ENCODE results near the gene ZSWIM5. TPM values are rescaled to one million over a fixed set of nuclear protein-coding genes. Genes with fewer than 3 reads are reported as not detected.

Gene ZSWIM5
- total RNA-seq, 1 experiment from 2014 or later, result 0.40 TPM

DNA sequence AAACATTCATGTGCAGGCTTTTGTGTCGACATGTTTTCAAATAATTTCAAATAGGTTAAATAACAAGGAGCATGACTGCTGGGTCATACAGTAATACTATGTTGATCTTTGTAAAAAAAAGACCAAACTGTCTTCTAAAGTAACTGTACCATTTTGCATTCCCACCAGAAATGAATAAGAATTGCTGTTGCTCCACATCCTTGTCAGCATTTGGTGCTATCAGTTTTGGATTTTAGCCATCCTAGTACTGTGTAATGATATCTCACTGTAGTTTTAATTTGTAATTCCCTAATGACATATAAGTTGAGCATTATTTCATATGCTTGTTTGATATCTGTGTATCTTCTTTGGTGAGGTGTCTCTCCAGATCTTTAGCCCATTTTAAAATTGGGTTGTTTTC is 182.7 kb downstream of the ZSWIM5 start:
- CTCF ChIA-PET, result no interaction called here
- H3K9me3 Mint-ChIP-seq (ENCODE audit: low read depth, unreplicated experiment), result no peaks in the 10 kb centered on the region
- no peaks in the 10 kb centered on the region for H3K36me3 Mint-ChIP-seq (ENCODE audit: insufficient read depth, unreplicated experiment)
- no peak overlapping the region for H3K4me3 Mint-ChIP-seq (ENCODE audit: low read depth, unreplicated experiment)
- H3K4me1 Mint-ChIP-seq (ENCODE audit: low read depth, unreplicated experiment), result no peaks in the 10 kb centered on the region
- TF ChIP-seq, protein P1, sequence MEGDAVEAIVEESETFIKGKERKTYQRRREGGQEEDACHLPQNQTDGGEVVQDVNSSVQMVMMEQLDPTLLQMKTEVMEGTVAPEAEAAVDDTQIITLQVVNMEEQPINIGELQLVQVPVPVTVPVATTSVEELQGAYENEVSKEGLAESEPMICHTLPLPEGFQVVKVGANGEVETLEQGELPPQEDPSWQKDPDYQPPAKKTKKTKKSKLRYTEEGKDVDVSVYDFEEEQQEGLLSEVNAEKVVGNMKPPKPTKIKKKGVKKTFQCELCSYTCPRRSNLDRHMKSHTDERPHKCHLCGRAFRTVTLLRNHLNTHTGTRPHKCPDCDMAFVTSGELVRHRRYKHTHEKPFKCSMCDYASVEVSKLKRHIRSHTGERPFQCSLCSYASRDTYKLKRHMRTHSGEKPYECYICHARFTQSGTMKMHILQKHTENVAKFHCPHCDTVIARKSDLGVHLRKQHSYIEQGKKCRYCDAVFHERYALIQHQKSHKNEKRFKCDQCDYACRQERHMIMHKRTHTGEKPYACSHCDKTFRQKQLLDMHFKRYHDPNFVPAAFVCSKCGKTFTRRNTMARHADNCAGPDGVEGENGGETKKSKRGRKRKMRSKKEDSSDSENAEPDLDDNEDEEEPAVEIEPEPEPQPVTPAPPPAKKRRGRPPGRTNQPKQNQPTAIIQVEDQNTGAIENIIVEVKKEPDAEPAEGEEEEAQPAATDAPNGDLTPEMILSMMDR (IDR thresholded peaks at IDR 0.05; ENCODE audit: unreplicated experiment), result no peak
- no peak overlapping the region for H3K27ac Mint-ChIP-seq (ENCODE audit: unreplicated experiment)
- intact Hi-C loops (cut with micrococcal nuclease; ENCODE audit: unreplicated experiment), result no loop called here
- no TSS peak for BruUV-seq (replicated peaks)
- H3K27me3 Mint-ChIP-seq (ENCODE audit: unreplicated experiment), result peaks cover 4% of the 10 kb centered on the region
- DNase-seq, result no peak

GRCh38 chr1:45018599-45019230 is 187.7 kb downstream of the ZSWIM5 start:
- no peak overlapping the region for H3K27ac Mint-ChIP-seq (ENCODE audit: unreplicated experiment)

DNA sequence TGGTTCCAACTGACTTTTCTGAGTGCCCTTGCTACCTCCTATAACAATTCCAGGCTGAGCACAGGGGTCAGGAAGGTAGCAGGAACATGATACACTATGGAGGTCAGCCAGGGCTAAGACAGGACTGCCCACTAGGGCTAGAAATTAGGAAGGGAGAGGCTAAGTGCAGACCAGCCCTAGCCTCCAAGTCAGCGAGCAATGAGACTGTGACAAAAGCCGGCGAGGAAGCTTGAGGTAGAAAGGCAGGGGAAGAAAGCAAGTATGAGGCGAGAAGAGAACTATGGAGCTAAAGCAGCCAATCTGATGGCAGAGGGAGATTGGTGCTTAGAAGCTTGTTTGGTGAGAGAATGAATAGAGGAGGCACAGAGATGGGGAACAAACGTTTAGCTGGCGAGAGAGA is 189.6 kb downstream of the ZSWIM5 start:
- TF ChIP-seq, protein P1 (IDR thresholded peaks at IDR 0.05; ENCODE audit: unreplicated experiment), result no peak
- no peak overlapping the region for H3K4me3 Mint-ChIP-seq (ENCODE audit: low read depth, unreplicated experiment)
- no peaks in the 10 kb centered on the region for H3K9me3 Mint-ChIP-seq (ENCODE audit: low read depth, unreplicated experiment)
- no peak for DNase-seq
- BruUV-seq (replicated peaks), result no TSS peak
- H3K36me3 Mint-ChIP-seq (ENCODE audit: insufficient read depth, unreplicated experiment), result peaks cover 9% of the 10 kb centered on the region
- H3K27me3 Mint-ChIP-seq (ENCODE audit: unreplicated experiment), result no peaks in the 10 kb centered on the region
- H3K27ac Mint-ChIP-seq (ENCODE audit: unreplicated experiment), result no peak overlapping the region
- CTCF ChIA-PET, result interaction anchor here (0.6 to 1.0 kb wide), 2 partner anchors 287 kb away, joined by 4 to 6 read pairs; no protein-coding TSS in a partner anchor
- intact Hi-C loops (cut with micrococcal nuclease; ENCODE audit: unreplicated experiment), result no loop called here
- H3K4me1 Mint-ChIP-seq (ENCODE audit: low read depth, unreplicated experiment), result peaks cover 1% of the 10 kb centered on the region

More at GRCh38 chr1:45018599-45019230, 187.7 kb downstream of the ZSWIM5 start:
- Mint-ChIP-seq H3K4me1 (ENCODE audit: low read depth, unreplicated experiment) (no peaks in the 10 kb centered on the region), H3K9me3 (ENCODE audit: low read depth, unreplicated experiment) (no peaks in the 10 kb centered on the region), H3K4me3 (ENCODE audit: low read depth, unreplicated experiment) (no peak overlapping the region), H3K36me3 (ENCODE audit: insufficient read depth, unreplicated experiment) (no peaks in the 10 kb centered on the region), H3K27me3 (ENCODE audit: unreplicated experiment) (no peaks in the 10 kb centered on the region)
- CTCF ChIA-PET, result interaction anchor here (0.6 to 2.0 kb wide), 9 partner anchors 27 to 498 kb away, joined by 3 to 23 read pairs (median 4); partner anchors contain the start of gene MMACHC
- intact Hi-C loops (cut with micrococcal nuclease; ENCODE audit: unreplicated experiment), result loop anchor here (1.0 kb wide), 1 partner anchor 282 kb away; no protein-coding TSS in a partner anchor
- TF ChIP-seq, protein P1 (IDR thresholded peaks at IDR 0.05; ENCODE audit: unreplicated experiment), result peak; percentile 82
- no TSS peak for BruUV-seq (replicated peaks)
- DNase-seq, result peak; percentile 74

DNA sequence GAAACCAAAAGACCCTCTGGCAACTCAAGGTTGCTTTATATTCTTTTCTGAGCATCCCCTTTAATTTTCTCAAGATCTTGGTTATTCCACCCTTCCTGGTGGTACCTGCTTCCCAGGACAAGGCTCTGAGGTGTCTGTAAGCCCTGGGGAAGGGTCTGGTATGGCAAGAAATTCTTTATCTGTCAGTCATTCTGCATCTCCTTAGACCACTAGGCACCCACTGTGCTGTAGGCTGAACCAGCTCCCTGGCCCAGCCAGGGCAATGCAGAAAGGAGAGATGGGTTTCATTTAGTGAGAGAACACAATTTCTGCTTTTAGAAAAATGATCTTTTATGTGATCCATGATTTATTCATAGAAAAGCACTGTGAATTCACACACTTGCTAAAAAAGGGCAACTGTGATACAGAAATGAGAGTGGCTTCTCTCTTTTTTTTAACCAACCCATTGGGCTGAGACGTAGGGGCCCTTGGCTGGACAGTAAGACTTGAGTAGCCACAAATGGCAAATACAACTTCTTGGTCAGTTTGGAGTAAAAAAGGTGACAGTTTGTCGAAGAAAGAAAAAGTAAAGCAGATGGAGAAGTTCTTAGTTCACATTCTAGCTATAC is 190.2 kb downstream of the ZSWIM5 start:
- CTCF ChIA-PET, result interaction anchor here (1.0 kb wide), 1 partner anchor 287 kb away, joined by 6 read pairs; no protein-coding TSS in a partner anchor
- no TSS peak for BruUV-seq (replicated peaks)
- intact Hi-C loops (cut with micrococcal nuclease; ENCODE audit: unreplicated experiment), result no loop called here
- Mint-ChIP-seq H3K9me3 (ENCODE audit: low read depth, unreplicated experiment) (no peaks in the 10 kb centered on the region), H3K36me3 (ENCODE audit: insufficient read depth, unreplicated experiment) (peaks cover 15% of the 10 kb centered on the region), H3K4me1 (ENCODE audit: low read depth, unreplicated experiment) (peaks cover 7% of the 10 kb centered on the region), H3K4me3 (ENCODE audit: low read depth, unreplicated experiment) (no peak overlapping the region), H3K27me3 (ENCODE audit: unreplicated experiment) (no peaks in the 10 kb centered on the region), H3K27ac (ENCODE audit: unreplicated experiment) (no peak overlapping the region)
- no peak for DNase-seq
- TF ChIP-seq, protein P1 (IDR thresholded peaks at IDR 0.05; ENCODE audit: unreplicated experiment), result no peak

Data from Calu3 (cell line).